Erythroblast (primary cell): ENCODE results near the gene TEAD4.

ENCODE experiments used
- GATA1 ChIP-seq: IDR thresholded peaks from 2 replicates; pipeline ENCODE4 v1.6.1; 2011; ENCODE audit warnings: low read depth, mild to moderate bottlenecking, control low read depth, low read length, moderate library complexity
- POLR2A ChIP-seq: IDR thresholded peaks from 2 replicates; pipeline ENCODE4 v1.6.1; 2011; ENCODE audit warnings: mild to moderate bottlenecking, low read length

DNA sequence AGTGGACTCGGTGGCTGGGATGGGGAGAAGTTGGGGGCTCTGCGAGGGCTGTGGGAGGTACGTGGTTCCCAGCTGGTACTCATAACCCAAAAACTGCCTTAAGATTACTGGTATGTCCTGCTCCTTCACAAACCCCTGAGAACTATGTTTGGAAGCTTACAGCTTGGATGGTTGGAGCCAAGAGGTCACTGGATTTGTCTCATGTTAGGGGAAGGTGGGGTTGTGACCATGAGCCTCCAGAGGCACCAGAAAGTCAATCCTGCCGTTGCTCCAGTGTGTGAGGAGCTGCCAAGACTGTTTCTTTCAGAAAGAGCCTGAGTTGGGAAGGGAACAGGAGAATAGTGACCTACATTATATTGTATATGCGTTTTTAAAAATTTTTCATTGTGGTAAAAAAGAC lies 33.5 kb downstream of the TEAD4 start:
- TF ChIP-seq POLR2A (no peak), GATA1 (no peak)
